ENCODE results near the gene ZFP36. TPM values are rescaled to one million over a fixed set of nuclear protein-coding genes. Genes with fewer than 3 reads are reported as not detected.
"Not testable (repeated sequence)": the region's sequence is repeated elsewhere in the genome, so short reads cannot be mapped to it uniquely, and the experiment has no call there.

Gene ZFP36
- total RNA-seq, 2 experiments from 2014 or later = 72.4 to 91.4 TPM

GRCh38 chr19:39438270-39438934 lies 31.8 kb downstream of the ZFP36 start:
- ChIA-PET POLR2A (interaction anchor here (1.0 kb wide), 1 partner anchor 42 kb away, joined by 3 read pairs; no protein-coding TSS in a partner anchor), CTCF (interaction anchor here (0.9 to 1.8 kb wide), 4 partner anchors 36 to 234 kb away, joined by 3 to 4 read pairs (median 4); partner anchors contain the start of gene EID2)
- DNase-seq (no peak), ATAC-seq (no peak)
- peaks cover 29% of the 10 kb centered on the region for H3K36me3 Mint-ChIP-seq (ENCODE audit: low read depth)
- H3K27ac Mint-ChIP-seq = no peak overlapping the region
- no peak overlapping the region for H3K4me3 Mint-ChIP-seq
- H3K4me1 Mint-ChIP-seq (ENCODE audit: low read depth) = peaks cover 41% of the 10 kb centered on the region
- H3K27me3 Mint-ChIP-seq (ENCODE audit: low read depth) = peaks cover 6% of the 10 kb centered on the region
- H3K9me3 Mint-ChIP-seq (ENCODE audit: insufficient read depth) = no peaks in the 10 kb centered on the region

- H3K9me3 Mint-ChIP-seq (ENCODE audit: insufficient read depth) = no peaks in the 10 kb centered on the region
- peaks cover 4% of the 10 kb centered on the region for H3K27me3 Mint-ChIP-seq (ENCODE audit: low read depth)
- H3K4me1 Mint-ChIP-seq (ENCODE audit: low read depth) = peaks cover 52% of the 10 kb centered on the region
- no peak for DNase-seq
- H3K36me3 Mint-ChIP-seq (ENCODE audit: low read depth) = peaks cover 37% of the 10 kb centered on the region
- ATAC-seq = no peak
- peak overlapping the region; percentile 93 for H3K4me3 Mint-ChIP-seq
- POLR2A ChIA-PET = interaction anchor here (0.9 to 3.5 kb wide), 17 partner anchors 9 to 492 kb away, joined by 3 to 64 read pairs (median 4); partner anchors contain the start of genes EID2, EID2B, MED29 and PAF1
- CTCF ChIA-PET = interaction anchor here (1.3 to 3.4 kb wide), 3 partner anchors 9 to 33 kb away, joined by 5 to 17 read pairs (median 7); partner anchors contain the start of genes PLEKHG2 and RPS16
- peak overlapping the region; percentile 95 for H3K27ac Mint-ChIP-seq
These were observed 38.0 kb downstream of the ZFP36 start for GRCh38 chr19:39444598-39445195.

- peaks cover 2% of the 10 kb centered on the region for H3K27me3 Mint-ChIP-seq (ENCODE audit: low read depth)
- H3K4me1 Mint-ChIP-seq (ENCODE audit: low read depth) = peaks cover 53% of the 10 kb centered on the region
- peak within 1 kb of the TSS; percentile 93 for H3K4me3 Mint-ChIP-seq
- H3K27ac Mint-ChIP-seq = peak within 1 kb of the TSS; percentile 95
- H3K9me3 Mint-ChIP-seq (ENCODE audit: insufficient read depth) = no peaks in the 10 kb centered on the region
- peak; percentile 99 for DNase-seq
- CTCF ChIA-PET = interaction anchor here (1.3 to 3.4 kb wide), 4 partner anchors 10 to 89 kb away, joined by 5 to 17 read pairs (median 6); partner anchors contain the start of genes PLEKHG2 and RPS16
- H3K36me3 Mint-ChIP-seq (ENCODE audit: low read depth) = peaks cover 43% of the 10 kb centered on the region
- POLR2A ChIA-PET = interaction anchor here (0.7 to 3.5 kb wide), 18 partner anchors 10 to 491 kb away, joined by 3 to 64 read pairs (median 4); partner anchors contain the start of genes EID2, EID2B, PLEKHG2 and RPS16
- ATAC-seq = peak; percentile 94
These were observed 38.8 kb downstream of the ZFP36 start, which contains the start of gene SUPT5H for GRCh38 chr19:39445196-39446111. TSS of gene SUPT5H (plus strand) at chr19:39445582. CDS start at chr19:39445891, 309 bp downstream.

GRCh38 chr19:39446365-39447084 lies 39.9 kb downstream of the ZFP36 start:
- Mint-ChIP-seq H3K27ac (peak overlapping the region; percentile 95), H3K4me1 (ENCODE audit: low read depth) (peaks cover 53% of the 10 kb centered on the region), H3K27me3 (ENCODE audit: low read depth) (peaks cover 2% of the 10 kb centered on the region), H3K9me3 (ENCODE audit: insufficient read depth) (no peaks in the 10 kb centered on the region), H3K4me3 (peak overlapping the region; percentile 93), H3K36me3 (ENCODE audit: low read depth) (peaks cover 46% of the 10 kb centered on the region)
- ChIA-PET POLR2A (interaction anchor here (0.6 to 3.5 kb wide), 4 partner anchors 11 to 86 kb away, joined by 3 to 64 read pairs (median 8); partner anchors contain the start of genes EID2B, MED29, PAF1 and RPS16), CTCF (interaction anchor here (0.8 to 3.4 kb wide), 4 partner anchors 11 to 88 kb away, joined by 3 to 17 read pairs (median 4); partner anchors contain the start of gene RPS16)
- no peak for ATAC-seq
- DNase-seq = no peak

- Mint-ChIP-seq H3K9me3 (ENCODE audit: insufficient read depth) (no peaks in the 10 kb centered on the region), H3K4me1 (ENCODE audit: low read depth) (peaks cover 65% of the 10 kb centered on the region), H3K27ac (peak overlapping the region; percentile 95), H3K27me3 (ENCODE audit: low read depth) (no peaks in the 10 kb centered on the region), H3K4me3 (peak overlapping the region; percentile 93), H3K36me3 (ENCODE audit: low read depth) (peaks cover 61% of the 10 kb centered on the region)
- ATAC-seq (no peak), DNase-seq (no peak)
- ChIA-PET POLR2A (interaction anchor here (1.0 to 2.3 kb wide), 3 partner anchors 10 to 32 kb away, joined by 4 to 19 read pairs (median 4); partner anchors contain the start of genes RPS16 and TIMM50), CTCF (interaction anchor here (1.4 to 2.0 kb wide), 2 partner anchors 26 to 106 kb away, joined by 3 to 8 read pairs; partner anchors contain the start of gene SAMD4B)
These were observed 41.6 kb downstream of the ZFP36 start for GRCh38 chr19:39448271-39448670.

GRCh38 chr19:39449116-39449797 lies 42.6 kb downstream of the ZFP36 start:
- H3K9me3 Mint-ChIP-seq (ENCODE audit: insufficient read depth) = no peaks in the 10 kb centered on the region
- peaks cover 66% of the 10 kb centered on the region for H3K4me1 Mint-ChIP-seq (ENCODE audit: low read depth)
- H3K27ac Mint-ChIP-seq = peak overlapping the region; percentile 95
- CTCF ChIA-PET = interaction anchor here (1.4 to 2.0 kb wide), 2 partner anchors 25 to 107 kb away, joined by 3 to 8 read pairs; partner anchors contain the start of gene SAMD4B
- H3K36me3 Mint-ChIP-seq (ENCODE audit: low read depth) = peaks cover 66% of the 10 kb centered on the region
- ATAC-seq = no peak
- peak overlapping the region; percentile 93 for H3K4me3 Mint-ChIP-seq
- POLR2A ChIA-PET = interaction anchor here (1.0 to 2.3 kb wide), 2 partner anchors 14 to 31 kb away, joined by 4 to 19 read pairs; partner anchors contain the start of genes RPS16 and TIMM50
- no peaks in the 10 kb centered on the region for H3K27me3 Mint-ChIP-seq (ENCODE audit: low read depth)
- no peak for DNase-seq

GRCh38 chr19:39451257-39451656 lies 44.6 kb downstream of the ZFP36 start:
- peaks cover 58% of the 10 kb centered on the region for H3K36me3 Mint-ChIP-seq (ENCODE audit: low read depth)
- ATAC-seq; H3K4me3 Mint-ChIP-seq; H3K27ac Mint-ChIP-seq; DNase-seq; H3K27me3 Mint-ChIP-seq (ENCODE audit: low read depth); H3K9me3 Mint-ChIP-seq (ENCODE audit: insufficient read depth); POLR2A ChIA-PET: not testable (repeated sequence)
- H3K4me1 Mint-ChIP-seq (ENCODE audit: low read depth) = peaks cover 60% of the 10 kb centered on the region
- CTCF ChIA-PET = interaction anchor here (2.0 kb wide), 1 partner anchor 16 kb away, joined by 4 read pairs; the partner anchor contains the start of gene RPS16

Small RNA genes lying within 50 kb of the gene (microRNA-seq; reads per million reads assigned to microRNA genes)
- gene MIR4530 = not detected

Other genes with a start within 250 kb of the ZFP36 start
- not detected for gene NCCRP1, start 209.9 kb upstream of the ZFP36 start, total RNA-seq
- not detected for gene SYCN, start 202.6 kb upstream of the ZFP36 start, total RNA-seq
- gene IFNL3, start 161.8 kb upstream of the ZFP36 start, total RNA-seq = not detected
- gene IFNL4, start 158.0 kb upstream of the ZFP36 start, total RNA-seq = not detected
- gene IFNL2, start 138.5 kb upstream of the ZFP36 start, total RNA-seq = not detected
- gene IFNL1, start 110.4 kb upstream of the ZFP36 start, total RNA-seq = under 1 TPM in 1 of 2 experiments, not detected in 1; 0.29 TPM
- gene LRFN1, start 86.0 kb upstream of the ZFP36 start, total RNA-seq = 1 to 10 TPM; 8.0 to 8.3 TPM
- gene GMFG, start 70.8 kb upstream of the ZFP36 start, total RNA-seq = 100 to 1,000 TPM; 471 to 482 TPM
- 10 to 100 TPM; 43.7 to 44.5 TPM for gene SAMD4B, start 64.4 kb upstream of the ZFP36 start, total RNA-seq
- 10 to 100 TPM; 48.2 to 48.9 TPM for gene PAF1, start 15.7 kb upstream of the ZFP36 start, total RNA-seq
- 10 to 100 TPM; 32.6 to 39.3 TPM for gene MED29, start 15.5 kb upstream of the ZFP36 start, total RNA-seq
- gene PLEKHG2, start 5.8 kb downstream of the ZFP36 start, total RNA-seq = 10 to 100 TPM; 64.4 to 68.5 TPM
- 1,000 to 10,000 TPM; 2,100 to 2,157 TPM for gene RPS16, start 29.1 kb downstream of the ZFP36 start, total RNA-seq
- gene SUPT5H, start 38.7 kb downstream of the ZFP36 start, total RNA-seq = 100 to 1,000 TPM; 144 to 147 TPM
- 10 to 100 TPM; 56.1 to 65.9 TPM for gene TIMM50, start 74.0 kb downstream of the ZFP36 start, total RNA-seq
- gene DLL3, start 92.1 kb downstream of the ZFP36 start, total RNA-seq = under 1 TPM; 0.26 to 0.29 TPM
- not detected for gene SELENOV, start 108.3 kb downstream of the ZFP36 start, total RNA-seq
- 1 to 10 TPM; 4.1 to 4.3 TPM for gene EID2B, start 126.0 kb downstream of the ZFP36 start, total RNA-seq
- gene EID2, start 133.3 kb downstream of the ZFP36 start, total RNA-seq = 10 to 100 TPM; 18.9 to 19.9 TPM
- not detected for gene LGALS13, start 195.7 kb downstream of the ZFP36 start, total RNA-seq
- gene LGALS16, start 249.1 kb downstream of the ZFP36 start, total RNA-seq = not detected

Measured in activated CD8-positive, alpha-beta T cell treated with anti-CD3 and anti-CD28 coated beads, Interleukin-2, amount 10 ng/mL, durations not matched to agents 7 days and 5 days (primary cell).